ENCODE data around the gene ERN1. TPM values are rescaled to one million over a fixed set of nuclear protein-coding genes. Genes with fewer than 3 reads are reported as not detected.
A peak's percentile ranks its signal among the peaks of the same experiment; 100 is the strongest.

The ERN1 gene
- polyA plus RNA-seq, 3 donors, result 11.0 to 27.5 (median 13.7) TPM

- Histone ChIP-seq H4K20me1 (ENCODE audit: insufficient read depth, low read length) (peaks cover 26% of the 10 kb centered on the region), H3K36me3 (replicated peaks in 1 of 2; ENCODE audit: control insufficient read depth in 1 of 2, insufficient read depth in 2 of 2, low read length in 2 of 2) (peaks cover 18 to 38% of the 10 kb centered on the region in 2 donors), H3K27me3 (ENCODE audit: control insufficient read depth in 2 of 2, insufficient read depth in 2 of 2, low read length in 2 of 2) (no peaks in the 10 kb centered on the region), H3K9me3 (replicated peaks in 1 of 2; ENCODE audit: control insufficient read depth in 1 of 2, insufficient read depth in 1 of 2, low read length in 2 of 2) (no peaks in the 10 kb centered on the region), H3K4me2 (replicated peaks; ENCODE audit: extremely low read depth, low read length, poor library complexity, severe bottlenecking) (no peak overlapping the region), H3K79me2 (ENCODE audit: insufficient read depth, low read length) (peaks cover 41% of the 10 kb centered on the region), H3K4me1 (ENCODE audit: control insufficient read depth in 1 of 2, insufficient read depth in 2 of 2, low read length in 2 of 2) (peaks cover 33 to 41% of the 10 kb centered on the region in 2 donors), H3K27ac (ENCODE audit: low read depth in 1 of 2, low read length in 2 of 2) (no peak overlapping the region), H2AFZ (ENCODE audit: insufficient read depth, low read depth, low read length, poor library complexity, severe bottlenecking) (no peak overlapping the region), H3K4me3 (replicated peaks in 1 of 3; ENCODE audit: low read depth in 2 of 3, low read length in 3 of 3) (no peak overlapping the region), H3K9ac (ENCODE audit: insufficient read depth, low read length, poor library complexity, severe bottlenecking) (no peak overlapping the region)
- H3K9me3 Mint-ChIP-seq, result no peaks in the 10 kb centered on the region
- peaks cover 57 to 71% of the 10 kb centered on the region in 2 donors for H3K36me3 Mint-ChIP-seq
- intact Hi-C loops (cut with micrococcal nuclease), result no loop called here
- 100% methylated on average over 1 of the region's 3 CpGs for WGBS (ENCODE audit: insufficient coverage)
- no peak for TF ChIP-seq CTCF (IDR thresholded peaks at IDR 0.05)
- peak overlapping the region in 4 of 7 donors; percentile 6 to 48 (median 28) for H3K27ac Mint-ChIP-seq
- no peaks in the 10 kb centered on the region for H3K27me3 Mint-ChIP-seq (ENCODE audit: low read depth in 3 of 3)
- H3K4me1 Mint-ChIP-seq, result peaks cover 52% of the 10 kb centered on the region
- H3K4me3 Mint-ChIP-seq, result no peak overlapping the region
- no peak for DNase-seq
Observed at GRCh38 chr17:64096037-64096436, 33.9 kb downstream of the ERN1 start.

GRCh38 chr17:64095144-64095882 is 34.6 kb downstream of the ERN1 start:
- Histone ChIP-seq H3K4me2 (replicated peaks; ENCODE audit: extremely low read depth, low read length, poor library complexity, severe bottlenecking) (no peak overlapping the region), H4K20me1 (ENCODE audit: insufficient read depth, low read length) (peaks cover 20% of the 10 kb centered on the region), H2AFZ (ENCODE audit: insufficient read depth, low read depth, low read length, poor library complexity, severe bottlenecking) (no peak overlapping the region), H3K9me3 (replicated peaks in 1 of 2; ENCODE audit: control insufficient read depth in 1 of 2, insufficient read depth in 1 of 2, low read length in 2 of 2) (no peaks in the 10 kb centered on the region), H3K27ac (ENCODE audit: low read depth in 1 of 2, low read length in 2 of 2) (no peak overlapping the region), H3K27me3 (ENCODE audit: control insufficient read depth in 2 of 2, insufficient read depth in 2 of 2, low read length in 2 of 2) (no peaks in the 10 kb centered on the region), H3K9ac (ENCODE audit: insufficient read depth, low read length, poor library complexity, severe bottlenecking) (no peak overlapping the region), H3K4me1 (ENCODE audit: control insufficient read depth in 1 of 2, insufficient read depth in 2 of 2, low read length in 2 of 2) (peaks cover 35 to 48% of the 10 kb centered on the region in 2 donors), H3K79me2 (ENCODE audit: insufficient read depth, low read length) (peaks cover 42% of the 10 kb centered on the region), H3K4me3 (replicated peaks in 1 of 3; ENCODE audit: low read depth in 2 of 3, low read length in 3 of 3) (no peak overlapping the region), H3K36me3 (replicated peaks in 1 of 2; ENCODE audit: control insufficient read depth in 1 of 2, insufficient read depth in 2 of 2, low read length in 2 of 2) (peaks cover 18 to 38% of the 10 kb centered on the region in 2 donors)
- no peak for TF ChIP-seq CTCF (IDR thresholded peaks at IDR 0.05)
- Mint-ChIP-seq H3K27me3 (ENCODE audit: low read depth in 3 of 3) (no peaks in the 10 kb centered on the region), H3K27ac (peak overlapping the region in 2 of 7 donors; percentile 28 to 48), H3K4me3 (no peak overlapping the region), H3K36me3 (peaks cover 63 to 73% of the 10 kb centered on the region in 2 donors), H3K9me3 (no peaks in the 10 kb centered on the region), H3K4me1 (peaks cover 57% of the 10 kb centered on the region)
- WGBS (ENCODE audit: insufficient coverage), result 60% methylated on average over 5 of the region's 7 CpGs
- DNase-seq, result no peak
- intact Hi-C loops (cut with micrococcal nuclease), result no loop called here
